ENCODE measurements around the gene C1QL2. TPM values are rescaled to one million over a fixed set of nuclear protein-coding genes. Genes with fewer than 3 reads are reported as not detected.

Gene C1QL2
- total RNA-seq, 1 experiment from 2014 or later: 0.81 TPM

DNA sequence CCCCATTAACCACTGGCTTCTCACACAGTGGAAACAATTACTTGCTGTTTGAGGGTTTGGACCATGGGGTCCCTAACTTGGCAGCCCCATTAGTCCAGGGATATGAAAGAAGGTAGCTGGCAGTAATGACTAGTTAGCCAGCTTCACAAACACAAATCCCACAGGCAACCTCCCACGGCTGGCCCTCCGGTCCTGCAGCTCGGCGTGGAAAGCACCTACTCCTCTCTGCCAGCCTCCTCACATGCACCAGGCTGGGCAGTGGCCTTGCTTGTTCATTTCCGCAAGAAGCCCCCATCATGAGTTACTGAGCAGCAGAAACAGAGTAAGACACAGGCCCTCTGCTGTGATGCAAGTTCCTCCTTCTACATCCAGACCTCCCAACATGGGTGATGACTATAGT, 13.7 kb downstream of the C1QL2 start:
- H3K4me2 ChIP-seq (ENCODE audit: insufficient read depth, insufficient read length, low read length): no peak overlapping the region
- H4K91ac ChIP-seq (ENCODE audit: insufficient read length, low read depth, low read length): no peak overlapping the region
- TF ChIP-seq, protein P1, sequence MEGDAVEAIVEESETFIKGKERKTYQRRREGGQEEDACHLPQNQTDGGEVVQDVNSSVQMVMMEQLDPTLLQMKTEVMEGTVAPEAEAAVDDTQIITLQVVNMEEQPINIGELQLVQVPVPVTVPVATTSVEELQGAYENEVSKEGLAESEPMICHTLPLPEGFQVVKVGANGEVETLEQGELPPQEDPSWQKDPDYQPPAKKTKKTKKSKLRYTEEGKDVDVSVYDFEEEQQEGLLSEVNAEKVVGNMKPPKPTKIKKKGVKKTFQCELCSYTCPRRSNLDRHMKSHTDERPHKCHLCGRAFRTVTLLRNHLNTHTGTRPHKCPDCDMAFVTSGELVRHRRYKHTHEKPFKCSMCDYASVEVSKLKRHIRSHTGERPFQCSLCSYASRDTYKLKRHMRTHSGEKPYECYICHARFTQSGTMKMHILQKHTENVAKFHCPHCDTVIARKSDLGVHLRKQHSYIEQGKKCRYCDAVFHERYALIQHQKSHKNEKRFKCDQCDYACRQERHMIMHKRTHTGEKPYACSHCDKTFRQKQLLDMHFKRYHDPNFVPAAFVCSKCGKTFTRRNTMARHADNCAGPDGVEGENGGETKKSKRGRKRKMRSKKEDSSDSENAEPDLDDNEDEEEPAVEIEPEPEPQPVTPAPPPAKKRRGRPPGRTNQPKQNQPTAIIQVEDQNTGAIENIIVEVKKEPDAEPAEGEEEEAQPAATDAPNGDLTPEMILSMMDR (conservative IDR thresholded peaks at IDR 0.05): no peak
- H3K27me3 Mint-ChIP-seq (ENCODE audit: low read depth): peaks cover 27% of the 10 kb centered on the region
- no peak overlapping the region for H2BK20ac ChIP-seq (ENCODE audit: low read depth, low read length, poor library complexity, severe bottlenecking)
- H3K36me3 Mint-ChIP-seq (ENCODE audit: insufficient read depth in 1 of 3, low read depth in 3 of 3): no peaks in the 10 kb centered on the region
- H2AK5ac ChIP-seq (ENCODE audit: insufficient read length, low read length): no peak overlapping the region
- no peak overlapping the region for H2AFZ ChIP-seq (ENCODE audit: low read length)
- no peak overlapping the region for H3K14ac ChIP-seq (ENCODE audit: insufficient read depth, low read length)
- H3K27ac ChIP-seq (ENCODE audit: insufficient read length, low read depth, low read length): no peak overlapping the region
- H2BK12ac ChIP-seq (ENCODE audit: insufficient read length, low read depth, low read length): no peak overlapping the region
- H3K79me2 ChIP-seq (ENCODE audit: insufficient read depth, low read length): no peaks in the 10 kb centered on the region
- H3K4me1 ChIP-seq (ENCODE audit: insufficient read depth, low read length): no peaks in the 10 kb centered on the region; the same call in 1 of the 2 replicates
- WGBS (ENCODE audit: extremely low coverage, insufficient read length, low lambda C conversion rate): no CpG with 5 or more reads among the region's 5 CpGs
- no peaks in the 10 kb centered on the region for H3K9me3 Mint-ChIP-seq
- no peak overlapping the region for H3K23ac ChIP-seq (ENCODE audit: insufficient read length, low read depth, low read length)
- H2BK15ac ChIP-seq (ENCODE audit: low read depth, low read length): no peak overlapping the region
- H3K4ac ChIP-seq (ENCODE audit: low read depth, low read length): no peak overlapping the region
- no peak overlapping the region for H3K4me3 Mint-ChIP-seq
- no peak overlapping the region for H3K27ac Mint-ChIP-seq
- no peak overlapping the region for H2BK5ac ChIP-seq (ENCODE audit: insufficient read length, low read length)
- no peaks in the 10 kb centered on the region; the same call in 1 of the 2 replicates for H3K27me3 ChIP-seq (ENCODE audit: insufficient read depth, low read length)
- no peak overlapping the region for H4K5ac ChIP-seq (ENCODE audit: insufficient read length, low read depth, low read length)
- H4K8ac ChIP-seq (replicated peaks; ENCODE audit: insufficient read length, low read depth, low read length): no peak overlapping the region
- no peak overlapping the region for H3K56ac ChIP-seq (ENCODE audit: insufficient read length, low read depth, low read length)
- DNase-seq: no peak
- no peak overlapping the region for H3T11ph ChIP-seq (ENCODE audit: low read length)
- no peaks in the 10 kb centered on the region for H4K20me1 ChIP-seq (ENCODE audit: control insufficient read depth, insufficient read depth, insufficient read length)
- no peak overlapping the region for H2BK120ac ChIP-seq (ENCODE audit: low read depth, low read length, poor library complexity, severe bottlenecking)
- peaks cover 33 to 38% of the 10 kb centered on the region in 2 experiments for H3K4me1 Mint-ChIP-seq
- no peak overlapping the region for H3K18ac ChIP-seq (ENCODE audit: insufficient read length, low read depth, low read length)
- no peaks in the 10 kb centered on the region for H3K9me3 ChIP-seq (ENCODE audit: control insufficient read depth, low read depth, low read length)
- H3K23me2 ChIP-seq (ENCODE audit: insufficient read length, low read depth, low read length, poor library complexity, severe bottlenecking): no peaks in the 10 kb centered on the region
- H3K9ac ChIP-seq (ENCODE audit: extremely low read depth, insufficient read length, low read length): no peak overlapping the region
- no peaks in the 10 kb centered on the region for H3K79me1 ChIP-seq (ENCODE audit: insufficient read depth, low read depth, low read length, poor library complexity, severe bottlenecking)
